ENCODE results near the gene HES5. TPM values are rescaled to one million over a fixed set of nuclear protein-coding genes. Genes with fewer than 3 reads are reported as not detected.
A peak's percentile ranks its signal among the peaks of the same experiment; 100 is the strongest.
"Not testable (repeated sequence)": the region's sequence is repeated elsewhere in the genome, so short reads cannot be mapped to it uniquely, and the experiment has no call there.

Gene HES5, protein sequence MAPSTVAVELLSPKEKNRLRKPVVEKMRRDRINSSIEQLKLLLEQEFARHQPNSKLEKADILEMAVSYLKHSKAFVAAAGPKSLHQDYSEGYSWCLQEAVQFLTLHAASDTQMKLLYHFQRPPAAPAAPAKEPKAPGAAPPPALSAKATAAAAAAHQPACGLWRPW
- total RNA-seq, result not detected in 2 replicates

DNA sequence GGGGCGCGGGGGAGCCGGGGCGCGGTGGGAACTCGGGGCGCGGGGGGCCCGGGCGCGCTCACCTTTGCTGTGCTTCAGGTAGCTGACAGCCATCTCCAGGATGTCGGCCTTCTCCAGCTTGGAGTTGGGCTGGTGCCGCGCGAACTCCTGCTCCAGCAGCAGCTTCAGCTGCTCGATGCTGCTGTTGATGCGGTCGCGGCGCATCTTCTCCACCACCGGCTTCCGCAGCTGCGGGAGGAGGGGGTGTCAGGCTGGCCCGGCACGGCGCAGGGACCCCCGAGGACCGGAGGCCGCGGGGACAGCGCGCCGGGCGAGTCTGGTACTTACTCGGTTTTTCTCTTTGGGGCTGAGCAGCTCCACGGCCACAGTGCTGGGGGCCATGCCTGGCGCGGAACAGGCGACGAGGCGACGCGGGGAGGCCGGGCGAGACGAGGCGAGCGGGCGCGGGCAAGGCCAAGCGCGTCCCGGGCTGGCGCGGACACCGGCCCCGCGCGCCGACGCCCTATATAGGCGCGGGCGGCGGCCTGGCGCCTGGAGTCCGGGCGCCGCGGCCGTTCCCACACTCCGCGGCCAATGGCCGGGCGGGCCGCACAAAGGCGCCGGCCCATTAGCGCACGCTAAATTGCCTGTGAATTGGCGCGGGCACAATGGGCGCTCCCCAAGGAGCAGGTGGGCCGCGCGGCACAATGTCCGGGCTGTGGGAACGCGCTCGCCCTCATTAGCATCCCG lies at the start of gene HES5:
TSS of gene HES5 (minus strand) at position 480 of the 729 bp plus-strand sequence. CDS start at position 381, 99 bp downstream.
- peak; percentile 71 for DNase-seq
- intact Hi-C loops (cut with micrococcal nuclease), result loop anchor here (5.0 to 10.0 kb wide), 2 partner anchors 225 to 333 kb away; no protein-coding TSS in a partner anchor
- no peaks in the 10 kb centered on the region for H3K9me3 Mint-ChIP-seq
- H3K36me3 Mint-ChIP-seq (ENCODE audit: low read depth), result peaks cover 3% of the 10 kb centered on the region
- H3K27ac Mint-ChIP-seq, result no peak within 1 kb of the TSS
- H3K4me3 Mint-ChIP-seq, result peak within 1 kb of the TSS; percentile 70
- H3K4me1 Mint-ChIP-seq, result peaks cover 16% of the 10 kb centered on the region
- peaks cover 32% of the 10 kb centered on the region for H3K27me3 Mint-ChIP-seq

DNA sequence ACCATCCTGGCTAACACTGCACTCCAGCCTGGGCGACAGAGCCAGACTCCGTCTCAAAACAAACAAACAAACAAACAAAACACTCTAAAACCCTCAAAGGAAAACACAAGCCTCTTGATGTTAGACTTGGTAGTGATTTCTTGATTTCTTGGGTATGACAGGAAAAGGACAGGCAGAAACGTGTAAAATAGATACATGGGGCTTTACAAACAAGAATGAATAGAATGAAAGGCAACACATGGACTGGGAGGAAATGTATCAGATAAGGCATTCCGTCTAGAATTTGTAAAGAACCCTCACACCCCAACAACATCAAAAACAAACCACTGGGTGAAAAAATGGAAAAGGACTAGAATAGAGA lies 48.7 kb upstream of the HES5 start:
- H3K27me3 Mint-ChIP-seq, result no peaks in the 10 kb centered on the region
- H3K4me3 Mint-ChIP-seq, result peak overlapping the region; percentile 81
- peak overlapping the region; percentile 99 for H3K27ac Mint-ChIP-seq
- H3K9me3 Mint-ChIP-seq, result peaks cover 14% of the 10 kb centered on the region
- DNase-seq, result no peak
- intact Hi-C loops (cut with micrococcal nuclease), result loop anchor here (1.0 kb wide), 1 partner anchor 22 kb away; the partner anchor contains the start of gene TNFRSF14
- peaks cover 64% of the 10 kb centered on the region for H3K4me1 Mint-ChIP-seq
- H3K36me3 Mint-ChIP-seq (ENCODE audit: low read depth), result peaks cover 15% of the 10 kb centered on the region

DNA sequence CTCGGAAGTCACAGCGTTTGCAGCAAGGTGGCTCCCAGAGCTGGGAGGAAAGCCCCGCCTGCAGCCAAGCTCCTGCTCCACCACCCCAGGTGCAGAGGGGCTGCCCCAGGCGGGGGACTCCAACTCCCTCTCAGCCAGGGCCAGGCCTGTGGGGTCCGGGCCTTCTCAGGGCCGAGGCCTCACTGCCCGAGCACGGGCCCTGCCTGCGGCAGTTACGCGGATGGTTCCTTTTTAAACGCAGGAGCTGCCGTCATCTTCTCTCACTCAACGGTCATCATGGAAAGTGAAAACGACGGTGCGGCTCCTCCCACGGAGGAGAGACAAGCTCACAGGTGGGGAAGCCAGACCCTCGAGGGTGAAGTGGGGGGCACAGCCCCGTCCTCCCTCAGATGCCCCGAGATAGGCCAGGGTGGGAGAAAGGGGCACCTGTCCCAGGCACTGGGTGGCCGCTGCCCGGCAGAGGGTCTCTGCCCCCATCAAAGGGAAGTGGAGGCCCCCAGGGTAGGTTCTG lies 47.6 kb upstream of the HES5 start:
- not testable (repeated sequence) for H3K27me3 Mint-ChIP-seq
- peaks cover 25% of the 10 kb centered on the region for H3K36me3 Mint-ChIP-seq (ENCODE audit: low read depth)
- intact Hi-C loops (cut with micrococcal nuclease), result loop anchor here (1.0 kb wide), 1 partner anchor 21 kb away; the partner anchor contains the start of gene TNFRSF14
- H3K4me3 Mint-ChIP-seq, result peak overlapping the region; percentile 81
- peak overlapping the region; percentile 99 for H3K27ac Mint-ChIP-seq
- H3K9me3 Mint-ChIP-seq, result peaks cover 23% of the 10 kb centered on the region
- DNase-seq, result peak; percentile 82
- H3K4me1 Mint-ChIP-seq, result peaks cover 60% of the 10 kb centered on the region

DNA sequence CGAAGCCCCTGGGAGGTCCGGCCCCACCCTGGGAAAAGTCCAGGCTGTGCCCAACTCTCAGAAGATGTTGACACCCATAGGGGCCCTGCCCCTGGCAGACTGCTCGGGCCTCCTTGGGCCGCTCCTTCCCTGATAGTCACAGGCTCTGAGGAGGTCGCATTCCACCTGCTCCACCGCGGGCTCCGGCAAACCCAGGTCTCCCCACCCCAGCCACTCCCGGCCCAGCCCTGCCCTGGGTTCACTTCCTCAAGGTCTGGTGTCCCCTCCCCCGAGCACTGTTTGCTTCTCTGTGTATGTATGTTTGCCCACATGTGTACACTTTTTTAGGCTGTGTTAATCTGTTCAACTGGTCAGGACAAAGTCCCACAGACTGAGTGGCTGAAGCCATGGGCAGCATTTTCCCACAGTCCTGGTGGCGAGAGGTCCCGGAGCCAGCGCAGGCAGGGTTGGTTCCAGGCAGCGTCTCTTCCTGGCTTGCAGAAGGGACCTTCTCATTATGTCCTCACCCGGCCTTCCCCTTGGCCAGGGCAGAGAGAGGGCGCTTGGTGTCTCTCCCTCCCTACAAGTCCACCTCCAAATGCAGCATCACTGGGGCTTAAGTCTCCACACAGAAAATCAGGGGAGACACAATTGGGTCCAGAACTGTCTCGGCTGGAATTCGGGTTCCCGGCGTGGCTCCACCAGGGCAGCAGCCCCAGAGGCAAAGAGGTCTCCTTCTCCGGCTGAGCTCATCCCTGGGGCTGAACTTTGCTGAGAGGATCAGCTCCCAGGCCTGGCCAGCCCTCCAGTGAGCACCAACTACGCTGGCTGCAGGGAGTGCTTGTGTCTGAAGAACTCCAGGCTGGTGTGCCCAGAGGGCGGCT lies 46.0 kb upstream of the HES5 start:
- H3K27me3 Mint-ChIP-seq, result no peaks in the 10 kb centered on the region
- H3K4me1 Mint-ChIP-seq, result peaks cover 48% of the 10 kb centered on the region
- peaks cover 20% of the 10 kb centered on the region for H3K9me3 Mint-ChIP-seq
- H3K4me3 Mint-ChIP-seq, result peak overlapping the region; percentile 32
- H3K27ac Mint-ChIP-seq, result peak overlapping the region; percentile 74
- intact Hi-C loops (cut with micrococcal nuclease), result no loop called here
- no peak for DNase-seq
- H3K36me3 Mint-ChIP-seq (ENCODE audit: low read depth), result peaks cover 26% of the 10 kb centered on the region

DNA sequence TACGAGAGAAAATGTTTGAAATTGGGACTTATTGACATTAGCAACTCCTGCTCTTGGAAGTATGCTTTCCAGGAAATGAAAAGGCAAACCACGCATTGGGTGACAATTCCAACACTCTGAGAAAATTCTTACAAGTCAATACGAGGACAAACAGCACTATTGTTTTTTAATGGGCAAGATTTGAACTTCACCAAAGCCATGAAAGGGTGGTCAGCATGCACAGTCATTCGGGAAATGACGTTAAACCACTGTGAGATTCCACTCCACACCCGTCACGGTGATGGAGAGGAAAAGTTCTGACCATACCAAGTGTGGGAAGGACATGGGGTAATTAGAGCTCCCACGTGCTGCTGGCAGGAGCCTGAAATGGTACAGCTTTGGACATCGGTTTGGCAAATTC lies 44.3 kb upstream of the HES5 start:
- Mint-ChIP-seq H3K4me1 (peaks cover 38% of the 10 kb centered on the region), H3K9me3 (peaks cover 20% of the 10 kb centered on the region), H3K4me3 (no peak overlapping the region), H3K36me3 (ENCODE audit: low read depth) (peaks cover 38% of the 10 kb centered on the region), H3K27me3 (no peaks in the 10 kb centered on the region), H3K27ac (peak overlapping the region; percentile 8)
- intact Hi-C loops (cut with micrococcal nuclease), result no loop called here
- no peak for DNase-seq

DNA sequence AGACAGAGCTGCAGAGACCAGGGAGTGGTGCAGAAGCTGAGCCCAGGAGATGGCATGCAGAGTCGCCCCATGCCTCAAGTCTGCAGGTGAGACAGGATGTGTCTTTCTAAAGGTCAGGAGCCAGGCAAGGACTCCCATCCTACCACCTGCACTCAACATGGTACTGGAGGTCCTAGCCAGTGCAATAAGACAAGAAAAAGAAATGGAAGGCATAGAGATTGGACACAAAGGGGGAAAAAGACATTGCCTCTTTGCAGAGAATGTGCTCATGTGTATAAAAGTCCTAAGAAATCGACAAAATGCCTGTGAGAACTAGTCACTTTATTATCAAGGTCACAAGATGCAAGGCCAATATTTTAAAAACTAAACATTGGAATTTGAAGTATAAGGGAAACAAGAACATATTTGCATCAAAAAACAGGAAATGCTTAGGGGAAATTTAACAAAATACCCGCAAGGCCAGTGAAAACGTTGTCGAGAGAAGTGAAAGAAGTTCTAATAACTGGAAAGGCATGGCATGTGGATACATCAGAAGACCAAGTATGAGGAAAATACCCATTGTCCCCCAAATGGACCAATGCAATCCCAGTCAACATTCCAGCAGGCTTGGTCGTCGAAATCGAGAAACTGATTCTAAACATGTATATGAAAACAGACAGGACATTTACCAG lies 43.3 kb upstream of the HES5 start:
- Mint-ChIP-seq H3K4me1 (peaks cover 31% of the 10 kb centered on the region), H3K27ac (no peak overlapping the region)

DNA sequence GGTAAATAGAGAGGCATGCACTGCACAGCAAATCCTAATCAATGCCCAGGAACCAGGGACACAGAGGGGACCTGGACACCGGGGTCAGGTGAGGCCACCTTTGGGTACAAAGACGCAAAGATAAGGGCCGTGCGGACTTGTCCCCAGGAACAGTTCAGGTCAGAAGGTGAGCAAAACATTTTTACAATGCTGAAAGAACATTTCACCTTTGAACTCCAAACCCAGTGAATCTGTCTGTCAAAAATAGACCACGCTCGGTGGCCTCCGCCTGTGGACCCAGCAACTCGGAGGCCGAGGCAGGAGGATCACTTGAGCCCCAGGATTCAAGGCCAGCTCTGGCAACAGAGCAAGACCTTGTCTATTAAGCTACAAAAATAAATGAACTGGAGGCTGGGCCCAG lies 41.3 kb upstream of the HES5 start:
- Mint-ChIP-seq H3K27me3 (no peaks in the 10 kb centered on the region), H3K4me3 (no peak overlapping the region), H3K36me3 (ENCODE audit: low read depth) (peaks cover 37% of the 10 kb centered on the region), H3K27ac (no peak overlapping the region), H3K9me3 (peaks cover 15% of the 10 kb centered on the region), H3K4me1 (peaks cover 17% of the 10 kb centered on the region)
- intact Hi-C loops (cut with micrococcal nuclease), result no loop called here
- no peak for DNase-seq

More for the DNA sequence above, 43.3 kb upstream of the HES5 start:
- intact Hi-C loops (cut with micrococcal nuclease), result no loop called here
- Mint-ChIP-seq H3K27me3 (no peaks in the 10 kb centered on the region), H3K9me3 (peaks cover 15% of the 10 kb centered on the region), H3K36me3 (ENCODE audit: low read depth) (peaks cover 36% of the 10 kb centered on the region), H3K4me3 (no peak overlapping the region)
- no peak for DNase-seq

DNA sequence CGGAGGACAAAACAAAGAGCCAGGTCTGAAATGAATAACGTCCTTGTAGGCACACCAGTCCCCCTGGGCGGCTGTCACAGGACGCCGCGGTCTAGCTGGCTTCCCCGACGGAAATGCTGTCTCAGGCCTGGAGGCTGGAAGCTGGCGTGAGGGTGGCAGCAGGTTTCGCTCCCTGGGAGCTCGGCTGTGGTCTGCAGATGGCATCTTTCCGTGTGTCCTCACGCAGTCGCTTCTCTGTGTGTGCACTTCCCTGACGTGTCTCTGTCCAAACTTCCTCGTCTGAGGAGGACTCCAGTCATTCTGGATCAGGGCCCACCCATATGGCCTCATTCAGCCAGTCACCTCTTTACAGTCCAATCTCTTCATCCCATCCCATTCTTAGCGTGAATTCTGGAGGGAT lies 40.3 kb upstream of the HES5 start:
- intact Hi-C loops (cut with micrococcal nuclease), result no loop called here
- H3K4me1 Mint-ChIP-seq, result peaks cover 13% of the 10 kb centered on the region
- H3K4me3 Mint-ChIP-seq, result no peak overlapping the region
- peaks cover 15% of the 10 kb centered on the region for H3K9me3 Mint-ChIP-seq
- peaks cover 36% of the 10 kb centered on the region for H3K36me3 Mint-ChIP-seq (ENCODE audit: low read depth)
- no peaks in the 10 kb centered on the region for H3K27me3 Mint-ChIP-seq
- DNase-seq, result no peak
- H3K27ac Mint-ChIP-seq, result no peak overlapping the region

DNA sequence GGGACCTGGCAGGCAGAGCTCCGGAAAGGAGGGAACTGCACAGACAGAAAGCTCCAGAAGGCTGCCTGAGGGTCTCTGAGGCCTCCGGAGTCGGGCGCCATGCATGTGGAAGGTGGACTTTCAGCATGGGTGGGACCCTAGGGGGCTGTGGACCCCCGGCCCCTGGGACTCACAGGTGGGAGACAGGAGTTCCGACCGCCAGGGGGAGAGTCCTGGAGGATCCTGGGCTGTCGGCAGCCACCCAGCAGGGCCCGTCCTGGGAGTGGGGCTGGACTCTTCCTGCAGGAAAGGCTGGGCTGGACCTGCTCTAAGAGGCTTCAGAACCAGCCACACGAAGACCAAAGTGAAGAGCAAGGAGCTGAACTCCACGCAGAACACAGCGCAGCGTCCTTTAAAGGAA lies 39.6 kb upstream of the HES5 start:
- peaks cover 13% of the 10 kb centered on the region for H3K4me1 Mint-ChIP-seq
- H3K9me3 Mint-ChIP-seq, result peaks cover 15% of the 10 kb centered on the region
- intact Hi-C loops (cut with micrococcal nuclease); DNase-seq; H3K4me3 Mint-ChIP-seq; H3K27ac Mint-ChIP-seq; H3K27me3 Mint-ChIP-seq: not testable (repeated sequence)
- H3K36me3 Mint-ChIP-seq (ENCODE audit: low read depth), result peaks cover 37% of the 10 kb centered on the region

DNA sequence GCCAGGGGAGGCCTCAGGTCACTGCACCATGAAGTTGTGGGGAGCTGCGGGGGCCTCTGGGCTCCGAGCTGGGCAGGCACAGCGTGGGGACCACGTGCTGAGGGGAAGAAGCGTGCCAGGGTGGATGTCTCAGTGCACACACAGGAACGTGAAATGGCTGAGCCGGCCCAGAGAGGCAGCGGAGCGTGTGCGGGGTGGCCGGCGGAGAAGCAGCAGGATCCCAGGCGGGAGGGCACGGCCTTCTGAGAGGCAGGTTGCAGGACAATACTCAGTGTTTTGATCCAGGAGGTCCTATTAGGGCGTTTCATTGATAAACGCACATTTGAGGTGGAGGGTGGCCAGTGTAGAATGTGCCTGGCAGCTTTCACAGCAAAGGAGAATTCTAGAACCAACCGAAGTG lies 39.0 kb upstream of the HES5 start:
- Mint-ChIP-seq H3K9me3 (peaks cover 12% of the 10 kb centered on the region), H3K27me3 (no peaks in the 10 kb centered on the region), H3K36me3 (ENCODE audit: low read depth) (peaks cover 35% of the 10 kb centered on the region), H3K27ac (no peak overlapping the region), H3K4me1 (peaks cover 10% of the 10 kb centered on the region), H3K4me3 (no peak overlapping the region)
- intact Hi-C loops (cut with micrococcal nuclease), result no loop called here
- DNase-seq, result no peak

DNA sequence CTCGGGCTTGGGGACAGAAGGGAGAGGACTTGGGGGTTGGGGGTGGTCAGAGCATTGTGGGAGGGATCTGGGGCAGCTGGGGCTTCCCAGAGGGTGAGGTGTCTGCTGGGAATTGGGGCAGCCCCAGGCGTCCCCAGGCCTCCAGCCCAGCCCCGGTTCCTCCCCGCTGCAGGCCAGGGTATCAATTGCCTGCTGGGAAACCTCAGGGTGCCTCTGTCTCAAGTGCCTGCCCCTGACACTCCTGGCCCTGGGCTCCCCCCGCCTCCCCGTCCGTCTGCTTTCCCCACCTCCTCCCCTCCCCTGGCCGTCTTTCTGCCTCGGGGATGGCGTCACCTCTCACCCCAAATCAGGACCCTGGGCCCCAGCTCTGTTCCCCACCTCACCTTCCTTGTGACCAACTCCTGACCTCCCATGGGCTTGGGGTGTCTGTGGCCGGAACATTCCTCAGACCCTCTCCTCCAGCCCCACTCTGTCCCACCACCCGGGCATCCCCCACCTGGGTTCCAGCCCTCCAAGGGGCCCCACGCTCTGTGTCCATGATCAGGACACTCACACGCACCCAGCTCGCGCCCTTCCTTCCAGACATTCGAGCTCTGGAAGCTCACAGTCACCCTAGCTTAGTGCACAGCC lies 38.2 kb upstream of the HES5 start:
- intact Hi-C loops (cut with micrococcal nuclease); DNase-seq; H3K4me1 Mint-ChIP-seq; H3K9me3 Mint-ChIP-seq; H3K27ac Mint-ChIP-seq; H3K4me3 Mint-ChIP-seq; H3K27me3 Mint-ChIP-seq: not testable (repeated sequence)
- peaks cover 35% of the 10 kb centered on the region for H3K36me3 Mint-ChIP-seq (ENCODE audit: low read depth)

DNA sequence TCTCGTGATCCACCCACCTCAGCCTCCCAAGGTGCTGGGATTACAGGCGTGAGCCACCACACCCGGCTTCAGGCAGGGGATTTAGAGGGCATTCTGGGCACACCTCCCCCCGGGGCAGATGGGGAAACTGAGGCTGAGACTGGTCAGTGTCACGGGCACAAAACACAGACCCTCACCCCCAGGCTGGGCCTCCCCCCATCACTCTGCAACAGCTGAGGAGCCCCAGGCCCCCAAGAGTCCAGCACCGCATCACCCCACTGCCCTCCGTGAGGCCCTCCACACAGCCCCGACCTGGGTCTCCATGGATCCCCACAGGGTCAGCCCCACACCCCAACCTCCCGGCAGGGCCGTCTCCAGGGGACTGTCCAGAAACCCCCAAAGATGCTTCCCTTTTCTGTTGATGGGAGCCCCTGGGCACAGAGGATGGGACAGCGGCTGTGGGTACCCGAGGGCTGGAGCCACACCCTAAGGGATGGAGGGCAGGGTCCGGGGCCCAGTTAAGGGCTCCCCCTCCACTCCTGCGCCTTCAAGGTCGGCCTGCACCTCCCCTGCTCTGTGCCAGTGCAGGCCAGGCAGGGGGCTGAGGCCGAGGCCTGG lies 37.1 kb upstream of the HES5 start:
- intact Hi-C loops (cut with micrococcal nuclease), result no loop called here
- Mint-ChIP-seq H3K4me1 (peaks cover 2% of the 10 kb centered on the region), H3K27me3 (no peaks in the 10 kb centered on the region), H3K36me3 (ENCODE audit: low read depth) (peaks cover 29% of the 10 kb centered on the region), H3K27ac (no peak overlapping the region), H3K4me3 (no peak overlapping the region), H3K9me3 (no peaks in the 10 kb centered on the region)
- DNase-seq, result no peak

Data from activated CD4-positive, alpha-beta T cell treated with anti-CD3 and anti-CD28 coated beads, Interleukin-2, amount 10 ng/mL, durations not matched to agents 24 days and 14 days (primary cell).